OCI-LY7 (cell line): ENCODE measurements around the gene TNP2. TPM values are rescaled to one million over a fixed set of nuclear protein-coding genes. Genes with fewer than 3 reads are reported as not detected.

ENCODE experiments used
- BruUV-seq: library from RNA; stranded (reverse); fragments of 400-500 nt; replicated peaks from 2 replicates; lab custom pipeline; 2021; lab: Mats Ljungman, UMichigan
- CTCF ChIA-PET: fragments of 300-600 bp; sonication (Branson Sonifier 250); formaldehyde crosslinking; loops from one replicate; lab custom pipeline; 2022; ENCODE audit warnings: antibody characterized with exemption; ENCODE audit not compliant: unreplicated experiment; lab: Charles Lee
- POLR2A ChIA-PET: fragments of 300-600 bp; sonication (Branson Sonifier 250); formaldehyde crosslinking; loops from one replicate; lab custom pipeline; 2022; ENCODE audit warnings: antibody characterized with exemption; lab: Charles Lee
- DNase-seq: peaks from one replicate; pipeline ENCODE4 v3.0.0-alpha.2; 2015; ENCODE audit warnings: low spot score
- H2AFZ ChIP-seq: fragments of 200-600 bp; sonication (generic), shearing (Covaris generic); 2 replicates; pipeline ENCODE4 v1.6.1; 2014; ENCODE audit warnings: mild to moderate bottlenecking, antibody characterized with exemption, low read length, moderate library complexity
- H3K27ac ChIP-seq: fragments of 200-600 bp; sonication (generic); 2 replicates; pipeline ENCODE4 v1.5.1; 2014; ENCODE audit warnings: mixed run types, low read depth, mild to moderate bottlenecking, moderate library complexity, low read length, inconsistent platforms; ENCODE audit not compliant: poor library complexity, severe bottlenecking
- H3K36me3 ChIP-seq: fragments of 200-600 bp; sonication (generic); 2 replicates; pipeline ENCODE4 v1.6.1; 2014; ENCODE audit warnings: mild to moderate bottlenecking, antibody characterized with exemption, low read length, moderate library complexity, mixed read lengths; ENCODE audit not compliant: insufficient read depth
- H3K4me1 ChIP-seq: fragments of 200-600 bp; sonication (generic); 2 replicates; pipeline ENCODE4 v1.5.1; 2014; ENCODE audit warnings: mild to moderate bottlenecking, low read length; ENCODE audit not compliant: insufficient read depth, poor library complexity, severe bottlenecking
- H3K4me2 ChIP-seq: fragments of 200-600 bp; sonication (generic); 2 replicates; pipeline ENCODE4 v1.6.1; 2014; ENCODE audit warnings: mild to moderate bottlenecking, low read length
- H3K4me3 ChIP-seq: fragments of 200-600 bp; sonication (generic); 2 replicates; pipeline ENCODE4 v1.5.1; 2014; ENCODE audit warnings: mild to moderate bottlenecking, low read depth, low read length; ENCODE audit not compliant: poor library complexity, severe bottlenecking
- H3K79me2 ChIP-seq: fragments of 200-600 bp; sonication (generic); 2 replicates; pipeline ENCODE4 v1.6.1; 2016; ENCODE audit warnings: low read depth, mild to moderate bottlenecking, low read length, moderate library complexity, mixed read lengths; ENCODE audit not compliant: insufficient read depth
- H3K9me2 ChIP-seq: fragments of 200-600 bp; sonication (generic); 2 replicates; pipeline ENCODE4 v1.6.1; 2016; ENCODE audit warnings: mild to moderate bottlenecking, low read length, mixed read lengths; ENCODE audit not compliant: insufficient read depth
- H3K9me3 ChIP-seq: fragments of 200-600 bp; sonication (generic); 2 replicates; pipeline ENCODE4 v1.6.1; 2014; ENCODE audit warnings: mild to moderate bottlenecking, mixed run types, low read length, mixed read lengths
- H4K20me1 ChIP-seq: fragments of 200-600 bp; sonication (generic); 2 replicates; pipeline ENCODE4 v1.6.1; 2014; ENCODE audit warnings: mild to moderate bottlenecking, antibody characterized with exemption, low read length, moderate library complexity, mixed read lengths; ENCODE audit not compliant: insufficient read depth
- EZH2phosphoT487 ChIP-seq: fragments of 200-600 bp; sonication (generic); IDR thresholded peaks from 2 replicates; pipeline ENCODE4 v1.6.1; 2018; ENCODE audit warnings: low read depth, borderline replicate concordance, mild to moderate bottlenecking, mixed run types, antibody characterized with exemption, low read length, moderate library complexity, mixed read lengths
- intact Hi-C: fragments of 100-400 bp; cut with micrococcal nuclease; formaldehyde crosslinking; loops from one replicate; pipeline ENCODE4 v1.10.0; 2022; ENCODE audit not compliant: unreplicated experiment
- total RNA-seq, 2 experiments: library from RNA; depleted of rRNA in 1 of 2; stranded (reverse); fragments of >200 nt in 1 of 2; shearing (Covaris generic) in 1 of 2; gene quantifications; 2 replicates each; pipeline ENCODE4 v1.2.3, GENCODE V29; 2014 to 2022
- TF ChIP-seq, protein P1 (sequence below): fragments of 200-600 bp; sonication (generic); conservative IDR thresholded peaks from 2 replicates; pipeline ENCODE4 v1.5.1; 2014; ENCODE audit warnings: mild to moderate bottlenecking, antibody characterized with exemption, low read length, moderate library complexity, mixed read lengths

Gene TNP2
- total RNA-seq, 2 experiments from 2014 or later = not detected

DNA sequence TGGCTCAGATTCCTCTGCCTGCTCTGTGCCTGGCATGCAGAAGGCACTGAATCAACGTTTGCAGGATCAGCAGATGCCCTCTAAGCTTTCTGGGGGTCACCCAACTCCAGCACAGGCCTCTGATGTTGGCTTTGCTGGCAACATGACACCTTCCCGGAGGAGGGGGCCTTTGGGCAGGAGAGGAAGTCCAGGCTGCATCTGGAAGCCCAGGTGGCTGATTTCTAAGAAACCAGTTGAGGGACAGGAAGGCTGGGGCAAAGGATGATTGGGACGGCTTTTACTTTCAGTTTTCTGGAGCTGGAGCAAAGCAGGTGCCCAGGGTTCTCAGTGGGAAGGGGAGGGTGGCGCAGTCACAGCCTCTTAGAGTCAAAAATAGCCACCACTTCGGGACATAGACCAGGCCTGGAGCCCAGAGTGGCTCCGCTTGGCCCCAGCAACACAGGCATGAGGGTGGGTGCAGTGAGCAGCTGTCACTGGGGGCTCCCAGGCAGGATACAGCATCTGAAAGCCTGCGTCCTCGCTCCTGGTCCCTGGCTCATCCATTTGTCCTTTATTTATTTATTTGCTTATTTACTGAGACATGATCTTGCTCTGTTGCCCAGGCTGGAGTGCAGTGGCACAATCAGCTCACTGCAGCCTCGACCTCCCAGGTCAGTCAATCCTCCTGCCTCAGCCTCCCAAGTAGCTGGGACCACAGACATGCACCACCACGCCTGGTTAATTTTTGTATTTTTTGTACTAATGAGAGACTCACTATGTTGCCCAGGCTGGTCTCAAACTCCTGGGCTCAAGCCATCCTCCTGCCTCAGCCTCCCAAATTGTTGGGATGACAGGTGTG is 28.3 kb downstream of the TNP2 start:
- intact Hi-C loops = no loop called here
- no peak overlapping the region for H2AFZ ChIP-seq
- no TSS peak for BruUV-seq
- H3K27ac ChIP-seq = no peak overlapping the region
- H3K4me3 ChIP-seq = no peak overlapping the region
- no peaks in the 10 kb centered on the region for H4K20me1 ChIP-seq
- DNase-seq = no peak
- peak overlapping the region; percentile 30; the same call in 1 of the 2 replicates for H3K4me2 ChIP-seq
- no peaks in the 10 kb centered on the region for H3K36me3 ChIP-seq
- peaks cover 8% of the 10 kb centered on the region for H3K4me1 ChIP-seq
- TF ChIP-seq, protein P1, sequence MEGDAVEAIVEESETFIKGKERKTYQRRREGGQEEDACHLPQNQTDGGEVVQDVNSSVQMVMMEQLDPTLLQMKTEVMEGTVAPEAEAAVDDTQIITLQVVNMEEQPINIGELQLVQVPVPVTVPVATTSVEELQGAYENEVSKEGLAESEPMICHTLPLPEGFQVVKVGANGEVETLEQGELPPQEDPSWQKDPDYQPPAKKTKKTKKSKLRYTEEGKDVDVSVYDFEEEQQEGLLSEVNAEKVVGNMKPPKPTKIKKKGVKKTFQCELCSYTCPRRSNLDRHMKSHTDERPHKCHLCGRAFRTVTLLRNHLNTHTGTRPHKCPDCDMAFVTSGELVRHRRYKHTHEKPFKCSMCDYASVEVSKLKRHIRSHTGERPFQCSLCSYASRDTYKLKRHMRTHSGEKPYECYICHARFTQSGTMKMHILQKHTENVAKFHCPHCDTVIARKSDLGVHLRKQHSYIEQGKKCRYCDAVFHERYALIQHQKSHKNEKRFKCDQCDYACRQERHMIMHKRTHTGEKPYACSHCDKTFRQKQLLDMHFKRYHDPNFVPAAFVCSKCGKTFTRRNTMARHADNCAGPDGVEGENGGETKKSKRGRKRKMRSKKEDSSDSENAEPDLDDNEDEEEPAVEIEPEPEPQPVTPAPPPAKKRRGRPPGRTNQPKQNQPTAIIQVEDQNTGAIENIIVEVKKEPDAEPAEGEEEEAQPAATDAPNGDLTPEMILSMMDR = no peak
- TF ChIP-seq EZH2phosphoT487 = no peak
- H3K79me2 ChIP-seq = no peaks in the 10 kb centered on the region
- ChIA-PET POLR2A (no interaction called here), CTCF (no interaction called here)
- no peaks in the 10 kb centered on the region for H3K9me2 ChIP-seq
- H3K9me3 ChIP-seq = no peaks in the 10 kb centered on the region

DNA sequence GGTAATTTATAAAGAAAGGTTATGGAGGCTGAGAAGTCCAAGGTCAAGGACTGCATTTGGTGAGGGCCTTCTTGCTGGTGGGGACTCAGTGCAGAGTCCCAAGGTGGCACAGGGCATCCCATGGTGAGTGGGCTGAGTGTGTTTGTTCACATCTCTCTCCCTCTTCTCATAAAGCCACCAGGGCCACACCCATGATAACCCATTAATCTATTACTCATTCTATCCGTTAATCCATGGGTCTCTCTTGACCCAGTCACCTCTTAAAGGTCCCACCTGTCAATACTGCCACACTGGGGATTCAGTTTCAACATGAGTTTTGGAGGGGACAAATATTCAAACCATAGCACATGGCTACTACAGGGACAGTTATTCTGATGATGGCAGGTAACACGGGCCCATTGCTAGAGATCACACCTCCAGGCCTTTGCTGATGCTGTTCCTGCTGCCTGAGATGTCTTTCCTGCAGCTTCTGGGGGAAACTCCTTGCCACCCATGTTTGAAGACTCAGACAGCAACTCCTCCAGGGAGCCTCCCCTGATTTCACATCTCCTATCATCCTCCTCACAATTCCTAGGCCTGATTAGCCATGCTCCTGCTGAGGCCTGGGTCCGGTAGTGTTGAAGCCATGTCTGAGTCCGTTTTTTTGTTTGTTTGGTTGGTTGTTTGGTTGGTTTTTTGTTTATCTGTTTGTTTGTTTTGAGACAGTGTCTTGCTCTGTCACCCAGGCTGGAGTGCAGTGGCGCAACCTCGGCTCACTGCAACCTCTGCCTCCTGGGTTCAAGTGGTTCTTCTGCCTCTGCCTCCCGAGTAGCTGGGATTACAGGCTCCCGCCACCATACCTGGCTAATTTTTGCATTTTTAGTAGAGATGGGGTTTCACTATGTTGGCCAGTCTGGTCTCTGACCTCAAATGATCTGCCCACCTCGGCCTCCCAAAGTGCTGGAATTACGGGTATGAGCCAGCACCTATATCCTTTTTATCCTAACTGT is 29.2 kb downstream of the TNP2 start:
- no peaks in the 10 kb centered on the region for H3K79me2 ChIP-seq
- no peak overlapping the region for H2AFZ ChIP-seq
- H3K36me3 ChIP-seq = no peaks in the 10 kb centered on the region
- ChIA-PET CTCF (no interaction called here), POLR2A (no interaction called here)
- H3K4me3 ChIP-seq = no peak overlapping the region
- no peaks in the 10 kb centered on the region for H4K20me1 ChIP-seq
- DNase-seq = no peak
- no peaks in the 10 kb centered on the region for H3K9me3 ChIP-seq
- no peak overlapping the region for H3K27ac ChIP-seq
- peaks cover 8% of the 10 kb centered on the region for H3K4me1 ChIP-seq
- H3K9me2 ChIP-seq = no peaks in the 10 kb centered on the region
- no peak overlapping the region for H3K4me2 ChIP-seq
- no TSS peak for BruUV-seq
- intact Hi-C loops = no loop called here
- TF ChIP-seq, protein P1 = no peak
- TF ChIP-seq EZH2phosphoT487 = no peak
